HG03432 (cell line): Measurements from ENCODE around the gene FOSB.

ENCODE experiments used
- ATAC-seq: cut with Tn5 transposase; IDR thresholded peaks from one replicate; pipeline ENCODE4 v1.9.1; 2021; ENCODE audit warnings: mild to moderate bottlenecking, moderate library complexity; ENCODE audit not compliant: unreplicated experiment

FOSB gene

DNA sequence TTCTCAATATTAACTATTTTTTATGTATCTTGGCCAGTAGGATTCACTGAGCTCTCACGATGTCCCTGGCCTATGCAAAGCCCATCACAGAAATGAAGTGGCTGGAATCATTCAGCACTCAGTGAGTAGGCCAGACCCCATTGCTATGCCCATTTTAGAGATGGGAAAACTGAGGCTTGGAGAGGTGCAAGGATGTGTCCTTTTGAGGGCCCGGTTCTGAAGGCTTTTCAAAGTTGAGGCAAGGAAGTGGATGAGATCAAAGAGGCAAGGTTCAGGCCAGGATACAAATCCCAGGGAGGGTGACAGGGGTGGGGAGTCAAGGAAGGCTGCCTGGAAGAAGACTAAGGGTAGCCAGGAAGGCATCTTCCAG, 25.4 kb upstream of the FOSB start:
- no peak for ATAC-seq

- ATAC-seq, result no peak
These were observed 24.9 kb upstream of the FOSB start for GRCh38 chr19:45442778-45443461.

GRCh38 chr19:45443462-45444317, 24.1 kb upstream of the FOSB start:
- no peak for ATAC-seq

DNA sequence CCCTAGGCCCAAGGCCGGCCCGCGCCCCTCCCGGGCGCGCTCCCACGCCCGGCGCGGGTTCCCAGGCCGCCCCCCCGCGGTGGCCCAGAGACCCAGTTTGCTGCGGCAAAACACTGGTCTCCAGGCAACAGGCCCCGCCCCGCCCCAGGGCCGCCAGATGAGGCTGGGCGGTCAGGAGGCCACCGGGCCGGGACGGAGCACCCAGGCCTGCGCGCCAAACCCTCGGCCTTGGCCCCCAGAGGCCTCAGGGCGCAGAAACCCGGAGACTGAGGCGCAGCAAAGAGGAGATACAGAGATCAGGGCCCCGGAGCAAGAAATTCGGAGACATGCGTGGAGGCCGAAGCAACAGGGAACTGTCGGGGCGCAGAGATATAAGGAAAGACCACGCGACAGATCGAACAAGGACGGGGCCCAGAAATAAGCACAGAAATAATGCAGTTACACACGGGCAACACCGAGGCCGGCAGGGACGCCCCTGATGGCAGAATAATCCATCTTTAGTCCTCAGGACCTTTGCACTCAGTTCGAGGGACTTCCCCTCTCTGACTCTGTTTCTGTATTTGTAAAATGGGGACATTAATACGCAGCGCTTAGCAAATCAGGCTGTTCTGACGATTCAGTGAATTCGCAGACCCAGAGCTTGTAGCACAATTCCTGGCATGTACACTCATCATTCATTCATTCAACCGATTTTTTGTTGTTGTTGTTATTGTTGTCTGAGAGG, 23.3 kb upstream of the FOSB start:
- ATAC-seq, result no peak

DNA sequence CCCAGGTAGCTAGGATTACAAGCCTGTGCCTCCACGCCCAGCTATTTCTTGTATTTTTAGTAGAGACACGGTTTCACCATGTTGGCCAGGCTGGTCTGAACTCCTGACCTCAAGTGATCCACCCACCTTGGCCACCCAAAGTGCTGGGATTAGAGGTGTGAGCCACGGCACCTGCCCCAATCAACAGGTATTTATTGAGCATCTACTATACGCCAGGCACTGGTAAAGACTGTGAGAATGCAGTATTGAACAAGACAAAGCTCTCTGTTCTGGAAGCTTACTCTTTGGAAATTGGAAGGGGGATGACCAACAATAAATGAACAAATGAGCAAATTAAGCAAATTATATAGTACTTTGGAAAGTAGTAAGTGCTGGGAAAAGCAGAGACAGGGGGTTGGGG, 22.7 kb upstream of the FOSB start:
- no peak for ATAC-seq

- no peak for ATAC-seq
These were observed 21.5 kb upstream of the FOSB start for GRCh38 chr19:45446295-45446694.

DNA sequence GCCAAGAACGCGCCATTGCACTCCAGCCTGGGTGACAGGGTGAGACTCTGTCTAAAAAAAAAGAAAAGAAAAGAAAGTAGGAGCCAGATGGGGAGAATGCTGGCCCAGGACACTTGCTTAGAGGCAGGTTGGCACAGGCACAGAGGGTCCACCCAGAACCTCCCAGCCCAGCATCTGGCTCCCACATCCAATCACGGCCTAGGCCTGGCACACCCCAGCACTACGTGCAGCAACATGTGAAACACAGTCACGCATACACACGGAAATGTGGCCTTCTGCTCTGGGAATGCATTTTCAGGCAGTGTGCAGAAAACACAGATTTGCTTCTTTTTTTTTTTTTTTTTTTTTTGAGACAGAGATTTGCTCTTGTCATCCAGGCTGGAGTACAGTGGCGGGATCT, 20.9 kb upstream of the FOSB start:
- ATAC-seq, result no peak

- no peak for ATAC-seq
These were observed 19.4 kb upstream of the FOSB start for GRCh38 chr19:45448425-45448756.

DNA sequence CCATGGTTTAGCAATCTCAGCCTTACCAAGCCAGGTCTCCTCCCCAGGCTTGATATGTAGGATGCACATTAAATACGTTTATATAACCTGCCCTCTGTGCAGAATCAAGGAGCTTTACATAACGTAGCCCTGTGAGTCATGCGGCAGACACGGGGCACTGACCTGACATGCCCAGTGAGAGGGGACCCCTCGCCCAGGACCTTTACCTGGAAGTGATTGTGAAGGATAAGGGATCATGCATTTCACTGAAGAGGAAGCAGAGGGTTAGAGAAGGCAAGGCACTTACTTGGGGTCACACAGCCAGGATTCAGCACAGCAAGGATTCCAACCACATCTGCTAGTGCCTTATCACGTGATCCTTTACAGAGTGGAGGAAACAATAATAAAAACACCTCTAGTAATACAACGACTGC, 18.9 kb upstream of the FOSB start:
- ATAC-seq, result no peak

GRCh38 chr19:45450012-45450333, 17.8 kb upstream of the FOSB start:
- ATAC-seq, result peak; percentile 2

GRCh38 chr19:45451131-45451849, 16.5 kb upstream of the FOSB start:
- ATAC-seq, result peak; percentile 11

GRCh38 chr19:45451850-45452387, 15.9 kb upstream of the FOSB start:
- ATAC-seq, result no peak

DNA sequence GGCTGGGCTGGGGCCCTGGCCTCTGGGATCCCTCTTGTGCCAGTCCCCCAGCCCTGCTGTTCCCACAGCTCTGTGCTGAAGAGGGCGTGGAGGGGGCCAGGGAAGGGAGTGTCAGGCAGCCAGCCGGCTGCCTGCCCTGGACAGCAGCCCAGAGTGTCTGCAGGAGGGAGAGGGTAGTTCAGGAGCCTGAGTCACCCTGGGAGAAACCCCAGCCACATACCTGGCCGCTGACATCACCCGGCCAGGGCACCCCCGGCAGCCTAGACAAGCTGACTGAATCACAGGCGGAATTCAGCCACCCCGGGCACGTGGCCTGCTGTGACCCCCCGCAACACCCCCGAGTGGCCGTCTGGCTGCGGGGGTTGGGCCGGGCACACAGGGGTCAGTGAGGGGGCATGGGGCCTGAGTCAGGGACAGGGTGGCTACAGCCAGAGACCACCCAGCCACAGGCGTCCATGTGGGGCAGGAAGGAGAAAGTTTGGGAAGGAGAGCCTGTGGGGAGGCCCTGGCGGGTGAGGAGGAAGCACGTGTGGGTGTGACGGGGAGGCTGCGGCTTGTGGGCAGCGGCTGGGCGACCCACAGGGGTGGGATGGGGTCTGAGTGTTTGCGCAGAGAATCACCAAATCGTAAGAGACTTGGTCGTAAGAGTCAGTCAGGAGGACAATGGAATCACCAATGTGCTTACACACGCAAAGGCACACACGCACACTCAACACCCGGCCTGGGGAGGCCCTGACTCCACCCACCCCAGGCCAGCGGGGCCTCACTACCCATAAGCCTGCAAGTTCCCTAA, 11.9 kb upstream of the FOSB start:
- peak; percentile 35 for ATAC-seq

DNA sequence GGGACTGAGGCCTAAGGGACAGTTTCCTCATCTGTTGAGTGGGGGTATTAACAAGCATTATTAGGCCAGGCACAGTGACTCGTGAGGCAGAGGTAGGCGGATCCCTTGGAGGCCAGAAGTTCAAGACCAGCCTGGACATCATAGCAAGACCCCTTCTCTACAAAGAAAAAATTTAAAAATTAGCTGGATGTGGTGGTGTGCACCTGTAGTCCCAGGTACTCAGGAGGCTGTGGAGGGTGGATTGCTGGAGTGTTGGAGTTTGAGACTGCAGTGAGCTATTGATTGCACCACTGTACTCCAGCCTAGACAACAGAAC, 11.3 kb upstream of the FOSB start:
- ATAC-seq, result no peak

GRCh38 chr19:45457776-45458175, 10.0 kb upstream of the FOSB start:
- no peak for ATAC-seq

DNA sequence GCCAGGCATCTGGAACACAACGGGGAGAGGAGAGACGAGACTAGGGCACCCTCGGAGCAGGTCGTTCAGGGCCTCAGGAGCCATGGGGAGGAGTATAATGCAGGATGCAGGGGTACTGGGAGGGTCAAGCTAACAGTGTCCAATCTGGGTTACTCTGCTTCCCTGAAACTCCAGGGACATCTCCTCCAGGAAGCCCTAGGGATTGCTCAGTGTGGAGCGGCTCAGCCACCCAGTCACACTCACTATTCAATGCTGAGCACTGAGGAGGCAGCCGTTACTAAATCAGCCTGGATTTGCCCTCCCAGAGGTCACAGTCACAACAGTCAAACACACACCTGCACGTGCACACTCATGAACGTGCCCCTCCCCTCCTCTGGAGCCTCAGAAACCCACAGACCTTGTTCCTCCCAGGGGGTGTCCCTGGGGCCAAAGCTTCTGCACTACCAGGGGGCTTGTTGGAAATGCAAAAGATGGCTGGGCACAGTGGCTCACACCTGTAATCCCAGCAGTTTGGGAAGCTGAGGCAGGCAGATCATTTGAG, 6.9 kb upstream of the FOSB start:
- no peak for ATAC-seq

GRCh38 chr19:45462174-45462573, 5.6 kb upstream of the FOSB start:
- no peak for ATAC-seq

- no peak for ATAC-seq
These were observed 4.6 kb upstream of the FOSB start for GRCh38 chr19:45463241-45463640.

DNA sequence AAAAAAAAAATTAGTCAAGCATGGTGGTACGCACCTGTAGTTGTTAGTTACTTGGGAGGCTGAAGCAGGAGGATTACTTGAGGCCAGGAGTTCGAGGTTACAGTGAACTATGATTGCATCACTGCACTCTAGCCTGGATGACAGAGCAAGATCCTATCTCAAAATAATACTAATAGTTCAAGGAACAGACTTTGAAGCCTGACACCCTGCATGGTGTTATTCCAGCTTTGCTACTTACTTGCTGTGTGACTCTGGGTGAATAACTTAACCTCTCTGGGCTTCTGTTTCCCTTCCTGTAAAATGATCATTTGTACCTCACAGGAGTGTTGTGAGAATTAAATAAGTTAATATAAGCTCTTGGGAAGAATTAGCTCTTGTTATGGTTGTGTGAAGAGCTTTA, 3.5 kb upstream of the FOSB start:
- ATAC-seq, result no peak

DNA sequence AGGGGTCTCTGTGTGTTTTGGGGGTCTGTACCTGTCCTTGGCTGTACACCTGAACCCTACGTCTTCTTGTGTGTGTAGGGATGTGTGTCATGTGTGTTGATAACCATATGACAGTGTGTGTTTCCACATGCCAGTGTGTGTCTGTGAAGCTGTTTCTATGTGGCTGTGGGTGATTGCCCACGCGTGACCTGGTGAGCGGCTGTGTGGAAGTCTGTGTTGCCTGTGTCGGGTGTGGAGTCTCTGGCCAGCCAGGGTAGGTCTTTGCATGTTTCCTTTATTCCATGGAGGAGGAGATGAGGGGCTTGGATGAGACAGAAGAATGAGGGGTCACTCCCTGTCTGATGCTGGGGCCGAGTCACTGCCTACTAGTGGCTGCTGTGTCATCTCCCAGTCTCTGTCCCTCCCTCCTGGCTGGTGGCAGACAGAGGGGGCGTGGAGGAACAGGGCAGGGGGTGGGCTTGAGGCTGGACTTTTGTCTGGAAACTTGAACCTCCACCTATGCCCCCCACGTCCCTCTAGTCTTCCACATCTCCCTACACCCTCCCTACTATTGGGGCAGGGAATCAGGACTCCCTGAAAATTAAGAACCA, 2.8 kb upstream of the FOSB start:
- no peak for ATAC-seq
